ENCODE data around the gene AARS1.
"Not testable (repeated sequence)": the region's sequence is repeated elsewhere in the genome, so short reads cannot be mapped to it uniquely, and the experiment has no call there.

The AARS1 gene

GRCh38 chr16:70254180-70254964 is 34.9 kb downstream of the AARS1 start:
- no peak for TF ChIP-seq CTCF (IDR thresholded peaks at IDR 0.05; ENCODE audit: borderline replicate concordance, insufficient read depth, low read depth, low read length)
- no peak overlapping the region for H3K4me3 ChIP-seq (ENCODE audit: low read depth, low read length)

- TF ChIP-seq CTCF (IDR thresholded peaks at IDR 0.05; ENCODE audit: borderline replicate concordance, insufficient read depth, low read depth, low read length) = peak; percentile 73
- no peak overlapping the region for H3K4me3 ChIP-seq (ENCODE audit: low read depth, low read length)
Measured at GRCh38 chr16:70253291-70254106, 35.8 kb downstream of the AARS1 start.

GRCh38 chr16:70252355-70252988 is 36.8 kb downstream of the AARS1 start:
- TF ChIP-seq CTCF (IDR thresholded peaks at IDR 0.05; ENCODE audit: borderline replicate concordance, insufficient read depth, low read depth, low read length) = peak; percentile 62
- H3K4me3 ChIP-seq (ENCODE audit: low read depth, low read length) = no peak overlapping the region

GRCh38 chr16:70251629-70252354 is 37.5 kb downstream of the AARS1 start, which contains the start of gene EXOSC6:
Gene EXOSC6 (minus strand): TSS chr16:70251940. CDS start chr16:70251900, 40 bp downstream.
- peak within 1 kb of the TSS; percentile 79 for H3K4me3 ChIP-seq (ENCODE audit: low read depth, low read length)
- peak; percentile 96 for TF ChIP-seq CTCF (IDR thresholded peaks at IDR 0.05; ENCODE audit: borderline replicate concordance, insufficient read depth, low read depth, low read length)

- peak overlapping the region; percentile 79 for H3K4me3 ChIP-seq (ENCODE audit: low read depth, low read length)
- TF ChIP-seq CTCF (IDR thresholded peaks at IDR 0.05; ENCODE audit: borderline replicate concordance, insufficient read depth, low read depth, low read length) = 0 out of 2 replicates have a peak, but pooled peaks have one; percentile 3
Measured at GRCh38 chr16:70250748-70251628, 38.3 kb downstream of the AARS1 start.

- not testable (repeated sequence) for H3K4me3 ChIP-seq (ENCODE audit: low read depth, low read length)
Measured at GRCh38 chr16:70249697-70250096, 39.6 kb downstream of the AARS1 start.

GRCh38 chr16:70238773-70239172 is 50.5 kb downstream of the AARS1 start:
- not testable (repeated sequence) for H3K4me3 ChIP-seq (ENCODE audit: low read depth, low read length)

GRCh38 chr16:70231831-70232230 is 57.5 kb downstream of the AARS1 start:
- not testable (repeated sequence) for H3K4me3 ChIP-seq (ENCODE audit: low read depth, low read length)

GRCh38 chr16:70226024-70226423 is 63.3 kb downstream of the AARS1 start:
- H3K4me3 ChIP-seq (ENCODE audit: low read depth, low read length) = not testable (repeated sequence)

GRCh38 chr16:70225430-70225829 is 63.9 kb downstream of the AARS1 start:
- H3K4me3 ChIP-seq (ENCODE audit: low read depth, low read length) = not testable (repeated sequence)

GRCh38 chr16:70224645-70225044 is 64.7 kb downstream of the AARS1 start:
- H3K4me3 ChIP-seq (ENCODE audit: low read depth, low read length) = not testable (repeated sequence)

Measured in GM12875 (cell line).